Measurements from ENCODE around the gene ALDH3B1. TPM values are rescaled to one million over a fixed set of nuclear protein-coding genes. Genes with fewer than 3 reads are reported as not detected.

Gene ALDH3B1
- total RNA-seq, 1 experiment from 2014 or later: not detected

- Histone ChIP-seq H3K9ac (ENCODE audit: low read length) (no peak overlapping the region), H3K27me3 (ENCODE audit: low read length) (no peaks in the 10 kb centered on the region), H3K4me1 (ENCODE audit: low read length) (no peaks in the 10 kb centered on the region), H3K9me2 (replicated peaks; ENCODE audit: insufficient read depth, low read length) (no peaks in the 10 kb centered on the region), H3K27ac (ENCODE audit: low read length) (no peak overlapping the region), H3K4me3 (ENCODE audit: low read length) (no peak overlapping the region), H4K20me1 (ENCODE audit: insufficient read depth, low read depth, low read length) (no peaks in the 10 kb centered on the region), H3K9me3 (ENCODE audit: low read length) (no peaks in the 10 kb centered on the region), H3K36me3 (ENCODE audit: insufficient read depth, low read length) (peaks cover 6% of the 10 kb centered on the region; the same call in 1 of the 2 replicates), H2AFZ (ENCODE audit: low read length) (no peak overlapping the region), H3K79me2 (ENCODE audit: low read length) (no peaks in the 10 kb centered on the region), H3K4me2 (ENCODE audit: low read depth, low read length, poor library complexity, severe bottlenecking) (no peak overlapping the region)
- DNase-seq: no peak
These were observed 44.1 kb downstream of the ALDH3B1 start for GRCh38 chr11:68053981-68054812.

- no peak overlapping the region for H3K4me3 ChIP-seq (ENCODE audit: low read length)
These were observed 46.5 kb downstream of the ALDH3B1 start for GRCh38 chr11:68056317-68057285.

GRCh38 chr11:68057807-68058206 lies 47.7 kb downstream of the ALDH3B1 start:
- no peak overlapping the region for H3K9ac ChIP-seq (ENCODE audit: low read length)
- no peaks in the 10 kb centered on the region for H4K20me1 ChIP-seq (ENCODE audit: insufficient read depth, low read depth, low read length)
- H3K4me1 ChIP-seq (ENCODE audit: low read length): no peaks in the 10 kb centered on the region
- peaks cover 26% of the 10 kb centered on the region for H3K36me3 ChIP-seq (ENCODE audit: insufficient read depth, low read length)
- H3K79me2 ChIP-seq (ENCODE audit: low read length): no peaks in the 10 kb centered on the region
- H3K27ac ChIP-seq (ENCODE audit: low read length): no peak overlapping the region
- no peak for DNase-seq
- no peaks in the 10 kb centered on the region for H3K27me3 ChIP-seq (ENCODE audit: low read length)
- H3K4me3 ChIP-seq (ENCODE audit: low read length): no peak overlapping the region
- H3K9me2 ChIP-seq (replicated peaks; ENCODE audit: insufficient read depth, low read length): no peaks in the 10 kb centered on the region
- no peaks in the 10 kb centered on the region for H3K9me3 ChIP-seq (ENCODE audit: low read length)
- no peak overlapping the region for H3K4me2 ChIP-seq (ENCODE audit: low read depth, low read length, poor library complexity, severe bottlenecking)
- no peak overlapping the region for H2AFZ ChIP-seq (ENCODE audit: low read length)

More at GRCh38 chr11:68056317-68057285, 46.5 kb downstream of the ALDH3B1 start:
- Histone ChIP-seq H3K9me2 (replicated peaks; ENCODE audit: insufficient read depth, low read length) (no peaks in the 10 kb centered on the region), H3K27me3 (ENCODE audit: low read length) (no peaks in the 10 kb centered on the region), H3K4me2 (ENCODE audit: low read depth, low read length, poor library complexity, severe bottlenecking) (no peak overlapping the region), H3K4me1 (ENCODE audit: low read length) (no peaks in the 10 kb centered on the region), H4K20me1 (ENCODE audit: insufficient read depth, low read depth, low read length) (no peaks in the 10 kb centered on the region), H3K9ac (ENCODE audit: low read length) (no peak overlapping the region), H3K79me2 (ENCODE audit: low read length) (no peaks in the 10 kb centered on the region), H3K27ac (ENCODE audit: low read length) (no peak overlapping the region), H3K36me3 (ENCODE audit: insufficient read depth, low read length) (peaks cover 15% of the 10 kb centered on the region), H2AFZ (ENCODE audit: low read length) (no peak overlapping the region), H3K9me3 (ENCODE audit: low read length) (no peaks in the 10 kb centered on the region)
- DNase-seq: no peak

- no peaks in the 10 kb centered on the region for H3K9me3 ChIP-seq (ENCODE audit: low read length)
- no peaks in the 10 kb centered on the region for H3K4me1 ChIP-seq (ENCODE audit: low read length)
- H4K20me1 ChIP-seq (ENCODE audit: insufficient read depth, low read depth, low read length): no peaks in the 10 kb centered on the region
- DNase-seq: no peak
- peaks cover 47% of the 10 kb centered on the region for H3K36me3 ChIP-seq (ENCODE audit: insufficient read depth, low read length)
- H3K9me2 ChIP-seq (replicated peaks; ENCODE audit: insufficient read depth, low read length): no peaks in the 10 kb centered on the region
- no peaks in the 10 kb centered on the region for H3K27me3 ChIP-seq (ENCODE audit: low read length)
- no peak overlapping the region for H3K4me2 ChIP-seq (ENCODE audit: low read depth, low read length, poor library complexity, severe bottlenecking)
- no peak overlapping the region for H3K4me3 ChIP-seq (ENCODE audit: low read length)
- H3K79me2 ChIP-seq (ENCODE audit: low read length): no peaks in the 10 kb centered on the region
- H2AFZ ChIP-seq (ENCODE audit: low read length): no peak overlapping the region
- no peak overlapping the region for H3K27ac ChIP-seq (ENCODE audit: low read length)
- H3K9ac ChIP-seq (ENCODE audit: low read length): no peak overlapping the region
These were observed 51.4 kb downstream of the ALDH3B1 start for GRCh38 chr11:68061508-68061907.

- Histone ChIP-seq H3K79me2 (ENCODE audit: low read length) (no peaks in the 10 kb centered on the region), H4K20me1 (ENCODE audit: insufficient read depth, low read depth, low read length) (no peaks in the 10 kb centered on the region), H2AFZ (ENCODE audit: low read length) (no peak overlapping the region), H3K9ac (ENCODE audit: low read length) (no peak overlapping the region), H3K4me1 (ENCODE audit: low read length) (no peaks in the 10 kb centered on the region), H3K9me3 (ENCODE audit: low read length) (no peaks in the 10 kb centered on the region), H3K27me3 (ENCODE audit: low read length) (no peaks in the 10 kb centered on the region), H3K36me3 (ENCODE audit: insufficient read depth, low read length) (peaks cover 60% of the 10 kb centered on the region), H3K9me2 (replicated peaks; ENCODE audit: insufficient read depth, low read length) (no peaks in the 10 kb centered on the region), H3K4me2 (ENCODE audit: low read depth, low read length, poor library complexity, severe bottlenecking) (no peak overlapping the region), H3K27ac (ENCODE audit: low read length) (no peak overlapping the region), H3K4me3 (ENCODE audit: low read length) (no peak overlapping the region)
- no peak for DNase-seq
These were observed 54.8 kb downstream of the ALDH3B1 start for GRCh38 chr11:68064926-68065325.

- no peak for DNase-seq
- no peak overlapping the region for H3K4me3 ChIP-seq (ENCODE audit: low read length)
- H3K27me3 ChIP-seq (ENCODE audit: low read length): no peaks in the 10 kb centered on the region
These were observed 55.7 kb downstream of the ALDH3B1 start for GRCh38 chr11:68065841-68066240.

GRCh38 chr11:68066742-68067141 lies 56.6 kb downstream of the ALDH3B1 start:
- no peaks in the 10 kb centered on the region for H3K27me3 ChIP-seq (ENCODE audit: low read length)
- H3K79me2 ChIP-seq (ENCODE audit: low read length): no peaks in the 10 kb centered on the region
- peaks cover 58% of the 10 kb centered on the region for H3K36me3 ChIP-seq (ENCODE audit: insufficient read depth, low read length)
- DNase-seq: no peak
- peaks cover 10% of the 10 kb centered on the region for H3K4me1 ChIP-seq (ENCODE audit: low read length)
- H3K4me3 ChIP-seq (ENCODE audit: low read length): no peak overlapping the region
- H3K27ac ChIP-seq (ENCODE audit: low read length): no peak overlapping the region
- H3K9me2 ChIP-seq (replicated peaks; ENCODE audit: insufficient read depth, low read length): no peaks in the 10 kb centered on the region
- no peak overlapping the region for H3K9ac ChIP-seq (ENCODE audit: low read length)
- H2AFZ ChIP-seq (ENCODE audit: low read length): no peak overlapping the region
- H3K4me2 ChIP-seq (ENCODE audit: low read depth, low read length, poor library complexity, severe bottlenecking): no peak overlapping the region
- H3K9me3 ChIP-seq (ENCODE audit: low read length): no peaks in the 10 kb centered on the region
- no peaks in the 10 kb centered on the region for H4K20me1 ChIP-seq (ENCODE audit: insufficient read depth, low read depth, low read length)

More at GRCh38 chr11:68065841-68066240, 55.7 kb downstream of the ALDH3B1 start:
- no peaks in the 10 kb centered on the region for H3K9me3 ChIP-seq (ENCODE audit: low read length)
- H3K36me3 ChIP-seq (ENCODE audit: insufficient read depth, low read length): peaks cover 63% of the 10 kb centered on the region
- no peak overlapping the region for H2AFZ ChIP-seq (ENCODE audit: low read length)
- no peak overlapping the region for H3K27ac ChIP-seq (ENCODE audit: low read length)
- no peak overlapping the region for H3K4me2 ChIP-seq (ENCODE audit: low read depth, low read length, poor library complexity, severe bottlenecking)
- peaks cover 1% of the 10 kb centered on the region for H3K4me1 ChIP-seq (ENCODE audit: low read length)
- H4K20me1 ChIP-seq (ENCODE audit: insufficient read depth, low read depth, low read length): no peaks in the 10 kb centered on the region
- H3K79me2 ChIP-seq (ENCODE audit: low read length): no peaks in the 10 kb centered on the region
- no peaks in the 10 kb centered on the region for H3K9me2 ChIP-seq (replicated peaks; ENCODE audit: insufficient read depth, low read length)
- no peak overlapping the region for H3K9ac ChIP-seq (ENCODE audit: low read length)

- Histone ChIP-seq H3K4me2 (ENCODE audit: low read depth, low read length, poor library complexity, severe bottlenecking) (no peak overlapping the region), H2AFZ (ENCODE audit: low read length) (no peak overlapping the region), H3K4me3 (ENCODE audit: low read length) (no peak overlapping the region), H3K4me1 (ENCODE audit: low read length) (peaks cover 20% of the 10 kb centered on the region), H3K36me3 (ENCODE audit: insufficient read depth, low read length) (peaks cover 46% of the 10 kb centered on the region), H3K79me2 (ENCODE audit: low read length) (no peaks in the 10 kb centered on the region), H3K9ac (ENCODE audit: low read length) (no peak overlapping the region), H3K27ac (ENCODE audit: low read length) (no peak overlapping the region), H3K9me2 (replicated peaks; ENCODE audit: insufficient read depth, low read length) (no peaks in the 10 kb centered on the region), H4K20me1 (ENCODE audit: insufficient read depth, low read depth, low read length) (no peaks in the 10 kb centered on the region), H3K9me3 (ENCODE audit: low read length) (no peaks in the 10 kb centered on the region), H3K27me3 (ENCODE audit: low read length) (no peaks in the 10 kb centered on the region)
- DNase-seq: no peak
These were observed 57.9 kb downstream of the ALDH3B1 start for GRCh38 chr11:68067991-68068390.

Measured in Karpas-422 (cell line).